K562 (cell line): ENCODE results near the gene COLQ. TPM values are rescaled to one million over a fixed set of nuclear protein-coding genes. Genes with fewer than 3 reads are reported as not detected.

Experiments used
- ATAC-seq: fragments of 200-7000 bp; cut with Tn5 transposase; 3 replicates; pipeline ENCODE4 v1.9.1; 2020; ENCODE audit warnings: moderate library complexity
- BruUV-seq: library from RNA; stranded (reverse); fragments of 400-500 nt; replicated peaks from 2 replicates; lab custom pipeline; 2021; lab: Mats Ljungman, UMichigan
- CTCF ChIA-PET: fragments of 300-600 bp; formaldehyde crosslinking; extraction: SDS; loops from one replicate; lab custom pipeline; 2021; ENCODE audit warnings: low intra/inter-chr PET ratio; lab: Yijun Ruan, JAX
- POLR2A ChIA-PET: fragments of 300-600, 350-650 bp; sonication (Branson Sonifier 250); formaldehyde crosslinking; extraction: SDS; loops from one replicate; lab custom pipeline; 2021; ENCODE audit warnings: antibody characterized with exemption, inconsistent platforms; lab: Yijun Ruan, JAX
- DNase-seq, 4 experiments: peaks; one replicate each; pipeline versions ENCODE4 v3.0.0 to v3.0.0-alpha.2; 2011 to 2018; ENCODE audit warnings: low spot score in 3 of 4, mixed read lengths in 3 of 4; ENCODE audit errors: extremely low read depth in 1 of 4
- FAIRE-seq: peaks from 2 replicates; lab custom pipeline; 2011; peaks lifted over from hg19 to GRCh38; lab: Jason Lieb, UNC
- H2AFZ ChIP-seq: 2 replicates; pipeline ENCODE4 v1.6.0; 2011; ENCODE audit warnings: low read depth, low read length, control low read depth, inconsistent platforms
- H3K27ac ChIP-seq: fragments of 200-600 bp; 3 replicates; pipeline ENCODE4 v1.8.0; 2011; ENCODE audit warnings: low read depth, mild to moderate bottlenecking, control low read depth, inconsistent platforms, low read length, moderate library complexity, mixed read lengths; ENCODE audit errors: extremely low read depth
- H3K27me3 ChIP-seq, 2 experiments: fragments of 300-600 bp in 1 of 2; 2 replicates in 1 of 2; 3 replicates in 1 of 2; pipeline versions ENCODE4 v1.6.0 to v1.8.0; 2011; ENCODE audit warnings: inconsistent platforms in 2 of 2, low read length in 2 of 2, mild to moderate bottlenecking in 1 of 2, mixed read lengths in 1 of 2, moderate library complexity in 1 of 2; ENCODE audit not compliant: control insufficient read depth in 2 of 2, insufficient read depth in 2 of 2
- H3K36me3 ChIP-seq: fragments of 300-600 bp; 3 replicates; pipeline ENCODE4 v1.8.0; 2011; ENCODE audit warnings: mild to moderate bottlenecking, low read length, inconsistent platforms; ENCODE audit not compliant: control insufficient read depth, insufficient read depth
- H3K4me1 ChIP-seq, 2 experiments: fragments of 200-600 bp in 1 of 2; replicated peaks in 1 of 2; 2 replicates in 1 of 2; 3 replicates in 1 of 2; pipeline versions ENCODE4 v1.5.1 to v1.8.0; 2011; ENCODE audit warnings: inconsistent platforms in 2 of 2, low read length in 2 of 2, mild to moderate bottlenecking in 1 of 2, mixed read lengths in 1 of 2, moderate library complexity in 1 of 2; ENCODE audit not compliant: control insufficient read depth in 2 of 2, insufficient read depth in 2 of 2
- H3K4me2 ChIP-seq: 2 replicates; pipeline ENCODE4 v1.6.1; 2011; ENCODE audit warnings: low read length, control low read depth, inconsistent platforms, mixed read lengths; ENCODE audit not compliant: insufficient read depth
- H3K4me3 ChIP-seq: fragments of 200-600 bp; sonication (generic), shearing (Covaris generic); 2 replicates; pipeline ENCODE4 v1.5.1; 2016; ENCODE audit warnings: control low read depth, inconsistent platforms
- H3K79me2 ChIP-seq: fragments of 200-600 bp; 3 replicates; pipeline ENCODE4 v1.8.0; 2011; ENCODE audit warnings: low read length, inconsistent platforms; ENCODE audit not compliant: control insufficient read depth, insufficient read depth
- H3K9ac ChIP-seq, 2 experiments: 2 replicates each; pipeline versions ENCODE4 v1.6.0 to v1.6.1; 2011; ENCODE audit warnings: low read depth in 2 of 2, low read length in 2 of 2, control low read depth in 1 of 2, inconsistent platforms in 1 of 2, mild to moderate bottlenecking in 1 of 2, mixed read lengths in 1 of 2; ENCODE audit not compliant: insufficient read depth in 1 of 2
- H3K9me1 ChIP-seq: one replicate; pipeline ENCODE4 v1.6.0; 2011; ENCODE audit warnings: inconsistent platforms, mild to moderate bottlenecking, low read length, moderate library complexity; ENCODE audit not compliant: control insufficient read depth, insufficient read depth
- H3K9me3 ChIP-seq: replicated peaks from 2 replicates; pipeline ENCODE4 v1.5.1; 2011; ENCODE audit warnings: low read depth, low read length, inconsistent platforms; ENCODE audit not compliant: control insufficient read depth, insufficient read depth
- H4K20me1 ChIP-seq: replicated peaks from 2 replicates; pipeline ENCODE4 v1.6.1; 2011; ENCODE audit warnings: low read length, inconsistent platforms, mixed read lengths; ENCODE audit not compliant: control insufficient read depth, insufficient read depth
- CBX3 ChIP-seq, 2 experiments: IDR thresholded peaks; 1 replicate in 1 of 2; 2 replicates in 1 of 2; pipeline ENCODE4 v1.6.1; 2012; ENCODE audit warnings: inconsistent platforms in 2 of 2, low read length in 2 of 2, borderline replicate concordance in 1 of 2, control low read depth in 1 of 2
- FUS ChIP-seq: fragments of 200-400 bp; formaldehyde crosslinking; optimal IDR thresholded peaks from 2 replicates; pipeline ENCODE3; 2017; ENCODE audit warnings: low read depth, low read length
- HMG20A ChIP-seq: fragments of 450-650 bp; formaldehyde crosslinking; conservative IDR thresholded peaks from 2 replicates; pipeline ENCODE4 v1.4.0; 2020; ENCODE audit warnings: mild to moderate bottlenecking, mixed read lengths
- HOMEZ ChIP-seq: fragments of 250-450 bp; sonication (Bioruptor Pico); IDR thresholded peaks from 2 replicates; pipeline ENCODE4 v1.4.0; 2020; ENCODE audit warnings: mild to moderate bottlenecking, moderate library complexity
- NR4A1 ChIP-seq, 2 experiments: fragments of 250-450 bp in 1 of 2; fragments of 450-650 bp in 1 of 2; sonication (Bioruptor Pico) in 1 of 2; IDR thresholded peaks; 2 replicates each; pipeline versions ENCODE4 v1.4.0 to v1.6.1; 2016 to 2020; ENCODE audit warnings: mild to moderate bottlenecking in 2 of 2, missing compliant biosample characterization in 1 of 2, missing genetic modification characterization in 1 of 2, moderate library complexity in 1 of 2
- SRSF1 ChIP-seq: fragments of 200-400 bp; formaldehyde crosslinking; IDR thresholded peaks from 2 replicates; pipeline ENCODE4 v1.6.1; 2017; ENCODE audit warnings: mild to moderate bottlenecking, low read depth, low read length, moderate library complexity
- STAG1 ChIP-seq: sonication (generic); formaldehyde crosslinking; IDR thresholded peaks from 2 replicates; pipeline ENCODE4 v1.5.0; 2020; ENCODE audit warnings: missing genetic modification reagents, borderline replicate concordance
- TAF9B ChIP-seq: fragments of 450-650 bp; IDR thresholded peaks from 2 replicates; pipeline ENCODE4 v1.6.1; 2018; ENCODE audit warnings: mild to moderate bottlenecking; ENCODE audit not compliant: partially characterized antibody
- USF1 ChIP-seq: sonication (generic); formaldehyde crosslinking; IDR thresholded peaks from 2 replicates; pipeline ENCODE4 v1.9.0; 2022; ENCODE audit warnings: mild to moderate bottlenecking, missing genetic modification reagents
- ZBED1 ChIP-seq: IDR thresholded peaks from 2 replicates; pipeline ENCODE4 v1.6.1; 2014
- ZNF263 ChIP-seq: sonication (generic); formaldehyde crosslinking; IDR thresholded peaks from 2 replicates; pipeline ENCODE4 v1.8.0; 2022; ENCODE audit warnings: mild to moderate bottlenecking, missing genetic modification reagents, borderline replicate concordance
- ZNF3 ChIP-seq: fragments of 250-450 bp; sonication (Bioruptor Pico); IDR thresholded peaks from 2 replicates; pipeline ENCODE4 v1.5.0; 2021; ENCODE audit warnings: mild to moderate bottlenecking, moderate library complexity
- ZNF436 ChIP-seq: fragments of 250-450, 450-650 bp; sonication (Bioruptor Pico); formaldehyde crosslinking; IDR thresholded peaks from 2 replicates; pipeline ENCODE4 v1.7.0; 2020; ENCODE audit warnings: mild to moderate bottlenecking
- WGBS: fragments of 100-300 bp; shearing (Covaris generic); methylation state at CpG from one replicate; pipeline ENCODE4 v1.1.6; 2016; ENCODE audit warnings: low coverage, mixed read lengths; ENCODE audit not compliant: insufficient coverage; ENCODE audit errors: missing lambda C conversion rate; 5-methylcytosine and 5-hydroxymethylcytosine counted together
- in situ Hi-C: fragments of 300-500 bp; cut with MboI; formaldehyde crosslinking; loops from 4 replicates; pipeline ENCODE4 v1.15.0; 2018; ENCODE audit warnings: inconsistent platforms, mixed read lengths
- intact Hi-C: fragments of 100-400 bp; cut with micrococcal nuclease; formaldehyde crosslinking; loops from 2 replicates; pipeline ENCODE4 v1.14.2; 2022
- polyA plus RNA-seq, 8 experiments: library from polyadenylated mRNA; depleted of rRNA in 4 of 8; stranded (reverse) in 5 of 8; unstranded in 3 of 8; fragments of >200 nt; fragmentation: Nextera tagmentation in 2 of 8; fragmentation: Illumina TruSeq in 1 of 8; extraction: Ambion mirVana in 2 of 8; extraction: Trizol in 1 of 8; gene quantifications; 2 replicates each; pipeline versions ENCODE4 v1.2.1 to v1.2.3, GENCODE V29; 2011 to 2014; ENCODE audit warnings: inconsistent platforms in 1 of 8, missing spikeins in 1 of 8
- total RNA-seq, 7 experiments: library from RNA; depleted of rRNA in 6 of 7; stranded (reverse); fragments of >200 nt in 6 of 7; fragmentation: Illumina TruSeq in 2 of 7; extraction: Trizol in 2 of 7; gene quantifications; 2 replicates each; pipeline versions ENCODE4 v1.2.1 to v1.2.3, GENCODE V29; 2011 to 2021; ENCODE audit warnings: low replicate concordance in 1 of 7
- TF ChIP-seq, protein P1 (sequence below), 3 experiments: fragments of 200-800 bp in 1 of 3; fragments of 250-450 bp in 1 of 3; fragments of 450-650 bp in 1 of 3; sonication (Bioruptor Pico) in 1 of 3; sonication (Bioruptor generic) in 1 of 3; formaldehyde crosslinking in 1 of 3; IDR thresholded peaks; 2 replicates each; pipeline versions ENCODE4 v1.6.1 to v1.8.0; 2016 to 2022; ENCODE audit warnings: mild to moderate bottlenecking in 2 of 3, missing genetic modification characterization in 2 of 3, missing compliant biosample characterization in 1 of 3, moderate library complexity in 1 of 3
- TF ChIP-seq, protein P2 (sequence below): fragments of 250-450 bp; sonication (Bioruptor Pico); IDR thresholded peaks from 2 replicates; pipeline ENCODE4 v1.4.0; 2020; ENCODE audit warnings: mild to moderate bottlenecking

Gene COLQ
- total and polyA plus RNA-seq, 9 of the 15 experiments (the other 6 are each of a cell fraction or from before 2014, with no cell fraction given): 0.04 to 0.36 (median 0.27) TPM; not detected in 4

- no peak overlapping the region for H3K4me3 ChIP-seq
- DNase-seq: no peak
- TF ChIP-seq ZNF3 (CRISPR knock-in tag) (no peak), NR4A1 (CRISPR knock-in tag; IDR thresholded peaks at IDR 0.05) (no peak), NR4A1 (tag; IDR thresholded peaks at IDR 0.05) (no peak), ZBED1 (no peak), CBX3 (IDR thresholded peaks at IDR 0.05; ENCODE audit: borderline replicate concordance in 1 of 2, low read length in 2 of 2) (no peak), SRSF1 (no peak), HMG20A (CRISPR knock-in tag) (no peak), TAF9B (no peak), STAG1 (no peak), FUS (no peak), USF1 (no peak), ZNF436 (CRISPR knock-in tag) (no peak), ZNF263 (CRISPR knock-in tag) (no peak), HOMEZ (CRISPR knock-in tag) (no peak)
- TF ChIP-seq, protein P1, sequence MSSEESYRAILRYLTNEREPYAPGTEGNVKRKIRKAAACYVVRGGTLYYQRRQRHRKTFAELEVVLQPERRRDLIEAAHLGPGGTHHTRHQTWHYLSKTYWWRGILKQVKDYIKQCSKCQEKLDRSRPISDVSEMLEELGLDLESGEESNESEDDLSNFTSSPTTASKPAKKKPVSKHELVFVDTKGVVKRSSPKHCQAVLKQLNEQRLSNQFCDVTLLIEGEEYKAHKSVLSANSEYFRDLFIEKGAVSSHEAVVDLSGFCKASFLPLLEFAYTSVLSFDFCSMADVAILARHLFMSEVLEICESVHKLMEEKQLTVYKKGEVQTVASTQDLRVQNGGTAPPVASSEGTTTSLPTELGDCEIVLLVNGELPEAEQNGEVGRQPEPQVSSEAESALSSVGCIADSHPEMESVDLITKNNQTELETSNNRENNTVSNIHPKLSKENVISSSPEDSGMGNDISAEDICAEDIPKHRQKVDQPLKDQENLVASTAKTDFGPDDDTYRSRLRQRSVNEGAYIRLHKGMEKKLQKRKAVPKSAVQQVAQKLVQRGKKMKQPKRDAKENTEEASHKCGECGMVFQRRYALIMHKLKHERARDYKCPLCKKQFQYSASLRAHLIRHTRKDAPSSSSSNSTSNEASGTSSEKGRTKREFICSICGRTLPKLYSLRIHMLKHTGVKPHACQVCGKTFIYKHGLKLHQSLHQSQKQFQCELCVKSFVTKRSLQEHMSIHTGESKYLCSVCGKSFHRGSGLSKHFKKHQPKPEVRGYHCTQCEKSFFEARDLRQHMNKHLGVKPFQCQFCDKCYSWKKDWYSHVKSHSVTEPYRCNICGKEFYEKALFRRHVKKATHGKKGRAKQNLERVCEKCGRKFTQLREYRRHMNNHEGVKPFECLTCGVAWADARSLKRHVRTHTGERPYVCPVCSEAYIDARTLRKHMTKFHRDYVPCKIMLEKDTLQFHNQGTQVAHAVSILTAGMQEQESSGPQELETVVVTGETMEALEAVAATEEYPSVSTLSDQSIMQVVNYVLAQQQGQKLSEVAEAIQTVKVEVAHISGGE (CRISPR knock-in tag; IDR thresholded peaks at IDR 0.05): no peak
- TF ChIP-seq, protein P2, sequence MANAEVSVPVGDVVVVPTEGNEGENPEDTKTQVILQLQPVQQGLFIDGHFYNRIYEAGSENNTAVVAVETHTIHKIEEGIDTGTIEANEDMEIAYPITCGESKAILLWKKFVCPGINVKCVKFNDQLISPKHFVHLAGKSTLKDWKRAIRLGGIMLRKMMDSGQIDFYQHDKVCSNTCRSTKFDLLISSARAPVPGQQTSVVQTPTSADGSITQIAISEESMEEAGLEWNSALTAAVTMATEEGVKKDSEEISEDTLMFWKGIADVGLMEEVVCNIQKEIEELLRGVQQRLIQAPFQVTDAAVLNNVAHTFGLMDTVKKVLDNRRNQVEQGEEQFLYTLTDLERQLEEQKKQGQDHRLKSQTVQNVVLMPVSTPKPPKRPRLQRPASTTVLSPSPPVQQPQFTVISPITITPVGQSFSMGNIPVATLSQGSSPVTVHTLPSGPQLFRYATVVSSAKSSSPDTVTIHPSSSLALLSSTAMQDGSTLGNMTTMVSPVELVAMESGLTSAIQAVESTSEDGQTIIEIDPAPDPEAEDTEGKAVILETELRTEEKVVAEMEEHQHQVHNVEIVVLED (CRISPR knock-in tag): no peak
These were observed 33.5 kb downstream of the COLQ start for GRCh38 chr3:15488002-15488401.

More at GRCh38 chr3:15488002-15488401, 33.5 kb downstream of the COLQ start:
- Histone ChIP-seq H3K9ac (no peak overlapping the region), H3K36me3 (no peaks in the 10 kb centered on the region), H3K27ac (no peak overlapping the region), H3K9me1 (no peaks in the 10 kb centered on the region), H3K4me1 (no peaks in the 10 kb centered on the region), H4K20me1 (no peaks in the 10 kb centered on the region), H2AFZ (no peak overlapping the region), H3K4me2 (no peak overlapping the region), H3K27me3 (peaks cover 25 to 47% of the 10 kb centered on the region in 2 experiments), H3K9me3 (no peaks in the 10 kb centered on the region), H3K79me2 (no peaks in the 10 kb centered on the region)
- no TSS peak for BruUV-seq
- 3% methylated on average over 9 of the region's 9 CpGs for WGBS
- FAIRE-seq (no peak), ATAC-seq (no peak)
- in situ Hi-C loops (no loop called here), intact Hi-C loops (no loop called here)
- ChIA-PET POLR2A (interaction anchor here (0.5 to 1.0 kb wide), 3 partner anchors 8 to 1860 kb away, joined by 3 to 4 read pairs (median 3); partner anchors contain the start of gene NR2C2), CTCF (no interaction called here)
